Loucy (cell line): ENCODE data around the gene GABRA1.

ENCODE experiments used
- H2AFZ ChIP-seq: fragments of 200-600 bp; sonication (generic); 2 replicates; pipeline ENCODE4 v1.6.0; 2016; ENCODE audit warnings: antibody characterized with exemption, mild to moderate bottlenecking, low read length, moderate library complexity
- H3F3A ChIP-seq: fragments of 200-600 bp; 2 replicates; pipeline ENCODE4 v1.6.0; 2016; ENCODE audit warnings: antibody characterized with exemption, low read depth, mild to moderate bottlenecking
- H3K27me3 ChIP-seq: fragments of 200-600 bp; sonication (generic); 2 replicates; pipeline ENCODE4 v1.6.1; 2014; ENCODE audit warnings: low read length, mild to moderate bottlenecking; ENCODE audit not compliant: insufficient read depth, poor library complexity, severe bottlenecking
- H3K36me3 ChIP-seq: fragments of 200-600 bp; sonication (generic); 2 replicates; pipeline ENCODE4 v1.6.1; 2016; ENCODE audit warnings: low read length; ENCODE audit not compliant: insufficient read depth
- H3K4me1 ChIP-seq: fragments of 200-600 bp; sonication (generic); 2 replicates; pipeline ENCODE4 v1.5.1; 2014; ENCODE audit warnings: low read length, mild to moderate bottlenecking; ENCODE audit not compliant: insufficient read depth, poor library complexity, severe bottlenecking
- H3K4me2 ChIP-seq: fragments of 200-600 bp; sonication (generic); 2 replicates; pipeline ENCODE4 v1.6.0; 2014; ENCODE audit warnings: antibody characterized with exemption, low read length, low read depth, mild to moderate bottlenecking; ENCODE audit not compliant: poor library complexity, severe bottlenecking
- H3K4me3 ChIP-seq: fragments of 200-600 bp; sonication (generic); 2 replicates; pipeline ENCODE4 v1.5.1; 2014; ENCODE audit warnings: low read length, mild to moderate bottlenecking, mixed read lengths; ENCODE audit not compliant: poor library complexity, severe bottlenecking
- H3K79me2 ChIP-seq: fragments of 200-600 bp; sonication (generic); 2 replicates; pipeline ENCODE4 v1.6.1; 2014; ENCODE audit warnings: low read length; ENCODE audit not compliant: insufficient read depth
- H3K9ac ChIP-seq: fragments of 200-600 bp; sonication (generic); 2 replicates; pipeline ENCODE4 v1.6.0; 2014; ENCODE audit warnings: mild to moderate bottlenecking, low read depth, low read length, moderate library complexity; ENCODE audit not compliant: poor library complexity, severe bottlenecking
- H3K9me2 ChIP-seq: fragments of 200-600 bp; sonication (generic); replicated peaks from 2 replicates; pipeline ENCODE4 v1.6.1; 2016; ENCODE audit warnings: low read depth, low read length, mixed read lengths
- H3K9me3 ChIP-seq: fragments of 200-600 bp; sonication (generic); 2 replicates; pipeline ENCODE4 v1.6.1; 2014; ENCODE audit warnings: mild to moderate bottlenecking, antibody characterized with exemption, low read length, low read depth; ENCODE audit not compliant: insufficient read depth
- H4K20me1 ChIP-seq: fragments of 200-600 bp; sonication (generic); 2 replicates; pipeline ENCODE4 v1.6.0; 2014; ENCODE audit warnings: antibody characterized with exemption, low read length, mild to moderate bottlenecking; ENCODE audit not compliant: insufficient read depth, poor library complexity, severe bottlenecking
- EZH2phosphoT487 ChIP-seq: fragments of 200-600 bp; IDR thresholded peaks from 2 replicates; pipeline ENCODE4 v1.6.1; 2018; ENCODE audit warnings: antibody characterized with exemption, mild to moderate bottlenecking, moderate library complexity, borderline replicate concordance
- TF ChIP-seq, protein P1 (sequence below): fragments of 200-600 bp; sonication (generic); conservative IDR thresholded peaks from 2 replicates; pipeline ENCODE4 v1.5.1; 2014; ENCODE audit warnings: mild to moderate bottlenecking, antibody characterized with exemption, low read length

Gene GABRA1

DNA sequence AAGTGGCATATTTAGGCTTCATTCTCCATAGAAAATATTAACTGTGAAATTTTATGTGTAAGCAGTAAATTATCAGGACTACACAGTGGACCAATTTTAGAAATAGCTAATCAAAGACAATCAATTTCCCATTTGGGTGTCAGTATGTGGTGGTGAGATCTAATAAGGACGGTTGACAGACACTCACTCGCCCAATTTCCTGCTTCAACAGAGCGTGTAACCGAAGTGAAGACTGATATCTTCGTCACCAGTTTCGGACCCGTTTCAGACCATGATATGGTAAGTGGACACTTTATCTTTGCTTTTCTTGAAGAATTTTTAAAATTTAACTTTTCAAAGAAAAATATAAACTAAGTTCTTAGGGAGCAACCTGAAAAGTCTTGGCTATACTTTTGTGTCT is 17.6 kb downstream of the GABRA1 start:
- Histone ChIP-seq H3K9ac (no peak overlapping the region), H3K36me3 (no peaks in the 10 kb centered on the region), H3K4me3 (no peak overlapping the region), H3K9me2 (no peaks in the 10 kb centered on the region), H3K27me3 (no peaks in the 10 kb centered on the region), H3K79me2 (no peaks in the 10 kb centered on the region), H4K20me1 (no peaks in the 10 kb centered on the region), H3K4me1 (no peaks in the 10 kb centered on the region), H3K4me2 (no peak overlapping the region), H3F3A (no peaks in the 10 kb centered on the region), H2AFZ (no peak overlapping the region), H3K9me3 (no peaks in the 10 kb centered on the region)
- TF ChIP-seq EZH2phosphoT487, result no peak
- TF ChIP-seq, protein P1, sequence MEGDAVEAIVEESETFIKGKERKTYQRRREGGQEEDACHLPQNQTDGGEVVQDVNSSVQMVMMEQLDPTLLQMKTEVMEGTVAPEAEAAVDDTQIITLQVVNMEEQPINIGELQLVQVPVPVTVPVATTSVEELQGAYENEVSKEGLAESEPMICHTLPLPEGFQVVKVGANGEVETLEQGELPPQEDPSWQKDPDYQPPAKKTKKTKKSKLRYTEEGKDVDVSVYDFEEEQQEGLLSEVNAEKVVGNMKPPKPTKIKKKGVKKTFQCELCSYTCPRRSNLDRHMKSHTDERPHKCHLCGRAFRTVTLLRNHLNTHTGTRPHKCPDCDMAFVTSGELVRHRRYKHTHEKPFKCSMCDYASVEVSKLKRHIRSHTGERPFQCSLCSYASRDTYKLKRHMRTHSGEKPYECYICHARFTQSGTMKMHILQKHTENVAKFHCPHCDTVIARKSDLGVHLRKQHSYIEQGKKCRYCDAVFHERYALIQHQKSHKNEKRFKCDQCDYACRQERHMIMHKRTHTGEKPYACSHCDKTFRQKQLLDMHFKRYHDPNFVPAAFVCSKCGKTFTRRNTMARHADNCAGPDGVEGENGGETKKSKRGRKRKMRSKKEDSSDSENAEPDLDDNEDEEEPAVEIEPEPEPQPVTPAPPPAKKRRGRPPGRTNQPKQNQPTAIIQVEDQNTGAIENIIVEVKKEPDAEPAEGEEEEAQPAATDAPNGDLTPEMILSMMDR, result no peak

DNA sequence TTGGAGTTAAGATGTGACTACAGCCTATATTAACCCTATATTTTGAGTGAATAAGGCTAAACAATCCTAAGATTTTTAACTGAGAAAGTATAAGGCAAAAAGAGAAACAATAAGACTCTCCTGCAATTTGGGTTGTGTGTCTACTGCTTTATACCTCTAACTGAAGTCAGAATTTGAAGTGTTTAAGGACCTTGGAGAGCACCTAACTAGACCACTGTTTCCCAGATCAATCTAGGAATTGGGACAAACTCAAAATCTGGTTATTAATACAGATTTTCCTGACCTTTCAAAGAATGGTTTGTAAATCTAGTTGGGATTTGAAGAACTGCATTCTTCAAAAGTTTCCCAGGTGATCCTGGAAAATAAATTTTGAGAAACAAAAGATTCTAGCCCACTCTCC is 42.1 kb downstream of the GABRA1 start:
- Histone ChIP-seq H3K4me3 (no peak overlapping the region), H3K9me3 (no peaks in the 10 kb centered on the region), H4K20me1 (no peaks in the 10 kb centered on the region), H3K4me2 (no peak overlapping the region), H3K36me3 (no peaks in the 10 kb centered on the region), H3K27me3 (no peaks in the 10 kb centered on the region), H3K9ac (no peak overlapping the region), H2AFZ (no peak overlapping the region), H3K9me2 (no peaks in the 10 kb centered on the region), H3K4me1 (no peaks in the 10 kb centered on the region), H3K79me2 (no peaks in the 10 kb centered on the region), H3F3A (no peaks in the 10 kb centered on the region)
- no peak for TF ChIP-seq EZH2phosphoT487

DNA sequence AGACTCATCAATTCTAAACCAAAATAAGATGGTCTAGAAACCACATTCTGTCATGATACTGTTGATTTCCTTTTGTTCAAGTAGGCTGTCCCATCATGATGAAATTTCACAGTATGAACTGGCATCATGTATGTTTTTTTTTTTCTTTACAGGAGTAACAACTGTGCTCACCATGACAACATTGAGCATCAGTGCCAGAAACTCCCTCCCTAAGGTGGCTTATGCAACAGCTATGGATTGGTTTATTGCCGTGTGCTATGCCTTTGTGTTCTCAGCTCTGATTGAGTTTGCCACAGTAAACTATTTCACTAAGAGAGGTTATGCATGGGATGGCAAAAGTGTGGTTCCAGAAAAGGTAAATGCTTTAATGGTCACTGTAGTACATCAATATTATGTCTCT is 47.6 kb downstream of the GABRA1 start:
- H2AFZ ChIP-seq, result no peak overlapping the region
- no peaks in the 10 kb centered on the region for H3K79me2 ChIP-seq
- no peaks in the 10 kb centered on the region for H3K27me3 ChIP-seq
- no peak overlapping the region for H3K4me3 ChIP-seq
- H3K4me2 ChIP-seq, result no peak overlapping the region
- no peaks in the 10 kb centered on the region for H3F3A ChIP-seq
- H3K9me3 ChIP-seq, result no peaks in the 10 kb centered on the region
- no peak overlapping the region for H3K9ac ChIP-seq
- no peaks in the 10 kb centered on the region for H3K36me3 ChIP-seq
- H4K20me1 ChIP-seq, result no peaks in the 10 kb centered on the region
- TF ChIP-seq, protein P1, result no peak
- TF ChIP-seq EZH2phosphoT487, result no peak
- no peaks in the 10 kb centered on the region for H3K4me1 ChIP-seq
- H3K9me2 ChIP-seq, result no peaks in the 10 kb centered on the region

DNA sequence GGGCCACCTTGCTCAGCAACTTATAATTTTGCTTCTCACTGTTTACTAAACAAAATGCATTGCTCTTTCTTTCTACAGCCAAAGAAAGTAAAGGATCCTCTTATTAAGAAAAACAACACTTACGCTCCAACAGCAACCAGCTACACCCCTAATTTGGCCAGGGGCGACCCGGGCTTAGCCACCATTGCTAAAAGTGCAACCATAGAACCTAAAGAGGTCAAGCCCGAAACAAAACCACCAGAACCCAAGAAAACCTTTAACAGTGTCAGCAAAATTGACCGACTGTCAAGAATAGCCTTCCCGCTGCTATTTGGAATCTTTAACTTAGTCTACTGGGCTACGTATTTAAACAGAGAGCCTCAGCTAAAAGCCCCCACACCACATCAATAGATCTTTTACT is 49.1 kb downstream of the GABRA1 start:
- Histone ChIP-seq H3K9me3 (no peaks in the 10 kb centered on the region), H3K27me3 (no peaks in the 10 kb centered on the region), H3K9ac (no peak overlapping the region), H3K4me2 (no peak overlapping the region), H3K9me2 (no peaks in the 10 kb centered on the region), H4K20me1 (no peaks in the 10 kb centered on the region), H3F3A (no peaks in the 10 kb centered on the region), H2AFZ (no peak overlapping the region), H3K4me1 (no peaks in the 10 kb centered on the region), H3K4me3 (no peak overlapping the region), H3K79me2 (no peaks in the 10 kb centered on the region), H3K36me3 (no peaks in the 10 kb centered on the region)
- TF ChIP-seq, protein P1, result no peak
- TF ChIP-seq EZH2phosphoT487, result no peak
